Loucy (cell line): ENCODE measurements around the gene SLCO2B1.

Source experiments
- EZH2phosphoT487 ChIP-seq: fragments of 200-600 bp; IDR thresholded peaks from 2 replicates; pipeline ENCODE4 v1.6.1; 2018; ENCODE audit warnings: antibody characterized with exemption, mild to moderate bottlenecking, moderate library complexity, borderline replicate concordance
- TF ChIP-seq, protein P1 (sequence below): fragments of 200-600 bp; sonication (generic); conservative IDR thresholded peaks from 2 replicates; pipeline ENCODE4 v1.5.1; 2014; ENCODE audit warnings: mild to moderate bottlenecking, antibody characterized with exemption, low read length

GRCh38 chr11:75184757-75185425 is 34.0 kb downstream of the SLCO2B1 start:
- TF ChIP-seq, protein P1, sequence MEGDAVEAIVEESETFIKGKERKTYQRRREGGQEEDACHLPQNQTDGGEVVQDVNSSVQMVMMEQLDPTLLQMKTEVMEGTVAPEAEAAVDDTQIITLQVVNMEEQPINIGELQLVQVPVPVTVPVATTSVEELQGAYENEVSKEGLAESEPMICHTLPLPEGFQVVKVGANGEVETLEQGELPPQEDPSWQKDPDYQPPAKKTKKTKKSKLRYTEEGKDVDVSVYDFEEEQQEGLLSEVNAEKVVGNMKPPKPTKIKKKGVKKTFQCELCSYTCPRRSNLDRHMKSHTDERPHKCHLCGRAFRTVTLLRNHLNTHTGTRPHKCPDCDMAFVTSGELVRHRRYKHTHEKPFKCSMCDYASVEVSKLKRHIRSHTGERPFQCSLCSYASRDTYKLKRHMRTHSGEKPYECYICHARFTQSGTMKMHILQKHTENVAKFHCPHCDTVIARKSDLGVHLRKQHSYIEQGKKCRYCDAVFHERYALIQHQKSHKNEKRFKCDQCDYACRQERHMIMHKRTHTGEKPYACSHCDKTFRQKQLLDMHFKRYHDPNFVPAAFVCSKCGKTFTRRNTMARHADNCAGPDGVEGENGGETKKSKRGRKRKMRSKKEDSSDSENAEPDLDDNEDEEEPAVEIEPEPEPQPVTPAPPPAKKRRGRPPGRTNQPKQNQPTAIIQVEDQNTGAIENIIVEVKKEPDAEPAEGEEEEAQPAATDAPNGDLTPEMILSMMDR: no peak
- no peak for TF ChIP-seq EZH2phosphoT487
